HG02763 (cell line): ENCODE results near the gene CDYL.
A peak's percentile ranks its signal among the peaks of the same experiment; 100 is the strongest.

Experiments used
- ATAC-seq: cut with Tn5 transposase; IDR thresholded peaks from one replicate; pipeline ENCODE4 v1.9.1; 2021; ENCODE audit warnings: mild to moderate bottlenecking, moderate library complexity; ENCODE audit not compliant: unreplicated experiment

CDYL gene, protein sequence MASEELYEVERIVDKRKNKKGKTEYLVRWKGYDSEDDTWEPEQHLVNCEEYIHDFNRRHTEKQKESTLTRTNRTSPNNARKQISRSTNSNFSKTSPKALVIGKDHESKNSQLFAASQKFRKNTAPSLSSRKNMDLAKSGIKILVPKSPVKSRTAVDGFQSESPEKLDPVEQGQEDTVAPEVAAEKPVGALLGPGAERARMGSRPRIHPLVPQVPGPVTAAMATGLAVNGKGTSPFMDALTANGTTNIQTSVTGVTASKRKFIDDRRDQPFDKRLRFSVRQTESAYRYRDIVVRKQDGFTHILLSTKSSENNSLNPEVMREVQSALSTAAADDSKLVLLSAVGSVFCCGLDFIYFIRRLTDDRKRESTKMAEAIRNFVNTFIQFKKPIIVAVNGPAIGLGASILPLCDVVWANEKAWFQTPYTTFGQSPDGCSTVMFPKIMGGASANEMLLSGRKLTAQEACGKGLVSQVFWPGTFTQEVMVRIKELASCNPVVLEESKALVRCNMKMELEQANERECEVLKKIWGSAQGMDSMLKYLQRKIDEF

DNA sequence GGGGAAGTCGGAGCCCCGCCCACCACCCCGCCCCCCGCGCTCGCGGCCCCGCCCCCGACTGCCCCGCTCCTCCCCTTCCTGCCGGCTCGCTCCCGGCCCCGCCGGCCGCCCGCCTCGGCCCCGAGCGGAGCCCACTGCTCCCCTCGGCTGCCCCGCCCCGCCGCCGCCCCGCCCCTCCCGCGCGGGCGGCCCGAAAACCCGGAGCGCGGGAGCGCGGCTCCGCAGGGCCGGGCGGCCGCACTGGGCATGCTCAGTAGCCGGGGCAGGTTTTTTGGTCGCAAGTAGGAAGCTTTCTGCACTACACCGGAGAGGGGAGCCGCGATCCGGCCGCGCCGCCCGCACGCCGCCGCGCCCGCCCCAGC, at the start of gene CDYL:
CDYL (plus strand) TSS at position 274 of the 362 bp plus-strand sequence. CDS start 380 bp downstream, outside the sequence.
- ATAC-seq: peak; percentile 70

DNA sequence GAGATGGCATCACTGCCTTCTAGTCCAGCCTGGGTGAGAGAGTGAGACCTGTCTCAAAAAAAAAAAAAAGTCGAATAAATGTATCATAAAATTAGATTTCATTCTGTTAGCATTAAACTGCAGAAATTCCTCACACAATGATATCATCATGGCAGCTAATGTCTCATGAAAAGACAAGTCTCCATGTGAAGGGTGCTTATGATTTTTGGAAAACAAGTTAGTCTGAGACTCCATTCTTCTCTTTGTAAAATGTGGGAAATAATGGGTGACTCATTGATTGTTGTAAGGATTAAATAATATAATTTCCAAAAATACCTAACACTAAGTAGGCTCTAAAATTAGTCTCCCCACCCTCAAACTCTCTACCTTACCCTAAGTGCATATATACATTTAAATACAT, 49.6 kb upstream of the CDYL start:
- ATAC-seq: no peak

DNA sequence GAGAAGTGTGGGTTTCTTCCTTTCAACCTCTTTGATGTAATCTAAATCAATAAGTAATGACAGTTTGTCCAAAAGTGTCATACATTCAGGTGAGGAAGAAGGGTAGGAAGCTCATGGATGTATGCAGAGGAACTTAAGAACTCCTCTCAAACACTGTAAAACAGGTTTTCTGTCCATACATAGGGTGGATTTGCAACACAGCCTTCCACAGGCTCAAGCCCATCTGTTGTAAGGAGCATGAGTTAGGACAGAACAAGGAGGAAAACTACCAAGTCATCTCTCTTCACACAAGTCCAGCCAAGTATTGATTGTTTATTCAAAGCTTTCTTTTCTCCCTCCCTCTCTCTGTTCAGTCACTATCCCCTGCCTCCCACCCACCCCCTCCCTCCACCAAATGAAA, 49.0 kb upstream of the CDYL start:
- ATAC-seq: no peak

DNA sequence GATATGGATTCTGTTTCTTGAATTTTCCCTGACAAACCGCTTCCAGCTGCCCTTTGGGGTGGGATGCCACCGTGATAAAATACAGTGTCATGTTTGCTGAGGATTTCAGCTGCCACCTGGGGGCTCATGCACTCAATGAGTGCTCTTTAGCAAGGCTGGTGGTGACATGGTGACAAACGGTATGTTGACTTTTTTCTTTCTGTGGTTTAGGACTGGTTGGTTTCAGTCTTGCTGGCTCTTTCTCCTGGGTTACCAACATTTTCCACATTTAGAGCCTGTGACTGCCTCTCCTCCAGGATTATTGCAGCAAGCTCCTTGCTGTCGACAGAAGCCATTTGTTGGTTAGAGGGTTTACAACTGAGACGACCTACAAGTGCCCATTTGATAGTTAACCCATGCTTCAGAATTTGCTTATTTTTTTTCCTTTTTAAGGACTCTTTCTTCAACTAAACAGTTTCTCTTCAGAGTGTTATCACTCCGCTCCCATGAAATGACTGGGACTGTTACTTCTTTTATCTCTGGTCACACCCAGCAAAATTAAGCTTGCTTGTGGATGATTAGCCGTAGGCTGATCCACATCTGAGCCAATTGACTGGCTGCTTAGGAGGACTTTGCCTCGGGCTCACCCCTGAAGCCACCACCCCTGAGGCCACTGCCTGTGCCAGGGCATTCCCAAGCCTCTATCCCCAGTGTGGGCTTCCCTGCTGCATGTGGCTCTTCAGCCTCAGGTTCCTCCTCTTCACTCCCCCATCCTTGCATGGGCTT, 48.4 kb upstream of the CDYL start:
- no peak for ATAC-seq

DNA sequence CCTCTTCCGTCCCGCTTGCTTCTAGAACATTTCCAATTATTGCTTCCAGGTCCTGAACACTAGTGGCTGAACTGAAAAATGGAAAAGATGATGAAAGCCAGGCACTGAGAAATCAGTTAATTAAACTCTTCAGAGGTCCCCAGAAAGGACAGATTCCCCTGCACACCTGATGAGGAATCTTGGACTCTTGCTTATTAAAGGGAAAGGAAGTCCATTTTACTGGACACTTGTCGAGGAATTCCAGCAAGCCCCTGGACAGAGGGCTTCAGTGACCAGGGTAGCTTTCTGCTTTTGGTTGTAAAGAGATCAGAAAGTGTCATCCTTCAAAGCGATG, 47.8 kb upstream of the CDYL start:
- ATAC-seq: no peak

DNA sequence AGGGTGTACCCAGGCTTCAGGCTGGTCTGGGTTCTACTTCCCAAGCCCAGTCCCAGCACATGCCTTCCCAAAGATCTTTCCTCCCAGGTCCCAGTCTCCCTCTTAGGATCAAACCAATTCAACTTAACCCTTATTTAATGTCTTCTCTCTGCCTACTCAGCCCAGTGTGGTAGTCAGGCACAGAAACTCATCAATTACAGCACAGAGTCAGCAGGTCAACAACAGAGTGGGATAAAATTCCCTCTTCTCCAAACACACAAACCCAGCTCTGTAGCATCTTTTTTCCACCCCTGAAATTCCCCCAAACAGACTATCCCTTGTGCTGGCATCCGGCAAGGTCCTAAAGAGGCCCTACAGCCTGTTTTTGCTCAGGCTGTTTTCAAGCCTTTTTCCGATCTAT, 47.3 kb upstream of the CDYL start:
- no peak for ATAC-seq

DNA sequence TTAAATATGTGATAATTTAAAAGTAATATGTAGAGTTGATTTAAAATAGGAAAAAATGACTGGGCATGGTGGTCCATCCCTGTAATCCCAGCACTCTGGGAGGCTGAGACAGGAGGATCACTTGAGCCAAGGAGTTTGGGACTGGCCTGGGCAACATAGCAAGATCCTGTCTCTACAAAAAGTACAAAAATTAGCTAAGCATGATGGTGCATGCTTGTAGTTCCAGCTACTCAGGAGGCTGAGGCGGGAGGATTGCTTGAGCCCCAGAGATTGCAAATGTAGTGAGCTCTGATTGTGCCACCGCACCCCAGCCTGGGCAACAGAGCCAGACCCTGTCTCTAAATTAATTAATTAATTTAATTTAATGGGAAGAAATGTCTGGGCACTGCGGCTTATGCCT, 44.2 kb upstream of the CDYL start:
- no peak for ATAC-seq

DNA sequence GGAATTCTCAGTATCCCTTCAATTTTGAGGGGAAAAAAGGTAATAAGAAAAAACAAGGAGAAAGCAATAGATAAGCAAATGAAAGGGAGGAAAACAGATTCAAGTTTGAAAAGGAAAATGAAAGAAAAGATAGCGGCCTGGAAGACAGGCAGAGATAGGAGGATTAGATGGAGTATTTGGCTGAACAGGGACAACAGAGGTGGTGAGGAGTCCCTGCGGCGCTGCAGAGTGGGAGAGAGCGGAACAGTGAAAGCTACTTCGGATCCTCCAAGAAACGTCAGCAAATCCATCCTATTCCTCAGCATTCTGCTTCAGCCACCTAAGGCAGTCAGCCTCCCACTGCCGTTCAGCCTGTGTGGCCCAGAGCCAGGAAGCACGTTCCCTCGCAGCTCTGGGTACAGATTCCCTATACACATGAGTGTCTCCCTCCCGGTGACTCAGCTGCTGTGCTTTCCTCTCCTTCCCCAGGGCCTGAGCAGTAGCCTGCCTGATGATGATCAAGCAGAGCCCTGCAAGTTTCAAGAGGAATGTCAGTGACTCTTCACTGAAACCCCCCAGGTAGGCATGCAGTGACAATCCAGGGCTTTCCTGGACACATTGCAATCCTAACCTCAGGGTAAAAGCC, 43.4 kb upstream of the CDYL start:
- no peak for ATAC-seq

DNA sequence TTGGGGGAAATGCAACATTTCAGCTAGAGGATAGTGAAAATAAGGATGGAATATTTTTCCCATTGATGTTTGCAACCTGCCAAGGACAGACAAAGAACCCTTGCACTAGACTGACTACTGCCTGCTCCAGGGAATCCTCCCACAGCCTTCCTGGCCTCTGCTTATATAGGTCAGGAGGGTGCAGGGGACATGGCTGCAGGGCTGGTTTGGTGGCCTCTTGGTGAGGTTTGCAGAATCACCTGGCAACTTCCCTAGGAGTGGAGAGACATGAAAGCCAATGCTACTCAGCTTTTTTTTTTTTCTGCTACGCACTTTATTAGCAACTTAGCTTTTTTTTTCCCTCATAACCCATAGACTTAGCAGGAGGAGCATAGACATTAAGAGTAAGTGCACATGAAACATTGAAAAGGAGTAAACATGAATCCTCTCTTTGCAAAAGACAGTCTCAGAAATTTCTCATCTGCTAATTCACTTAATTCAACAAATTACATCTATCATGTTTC, 39.8 kb upstream of the CDYL start:
- no peak for ATAC-seq

DNA sequence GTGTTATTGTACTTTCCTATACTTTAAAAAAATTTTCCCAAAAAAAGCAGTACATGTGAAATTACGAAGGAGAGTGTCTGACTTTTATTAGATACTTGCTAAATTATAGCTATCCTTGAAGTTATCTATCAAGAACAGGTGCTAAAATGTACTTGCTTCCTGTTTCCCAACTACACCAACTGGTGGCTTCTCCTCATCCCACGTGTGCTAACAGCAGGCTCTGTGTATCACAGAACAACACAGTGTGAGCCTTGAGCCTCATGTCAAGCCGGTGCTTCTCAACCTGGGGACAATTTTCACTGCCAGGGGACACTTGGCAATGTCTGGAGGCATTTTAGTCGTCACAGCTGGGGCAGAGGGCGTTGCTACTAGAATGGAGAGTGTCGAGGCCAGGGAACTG, 36.2 kb upstream of the CDYL start:
- ATAC-seq: no peak

DNA sequence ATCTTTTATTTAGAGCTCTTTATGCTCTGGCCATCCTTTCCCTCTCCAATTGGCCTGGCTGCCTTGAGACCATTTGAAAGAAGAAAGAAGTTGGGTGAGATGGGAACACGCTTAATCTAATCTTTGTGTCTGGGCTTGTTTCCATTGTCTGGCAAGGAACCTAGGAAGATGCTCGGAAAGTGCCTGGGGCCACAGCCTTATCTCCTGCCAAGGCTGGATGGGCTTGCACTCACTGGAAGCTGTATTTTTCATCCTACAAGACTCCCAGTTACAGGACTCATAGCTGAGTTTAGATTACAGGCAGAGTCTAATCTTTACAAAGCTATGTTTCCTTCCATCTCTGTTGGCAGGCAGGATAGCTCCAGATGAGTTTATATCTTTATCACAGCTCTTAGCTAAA, 33.1 kb upstream of the CDYL start:
- ATAC-seq: no peak

DNA sequence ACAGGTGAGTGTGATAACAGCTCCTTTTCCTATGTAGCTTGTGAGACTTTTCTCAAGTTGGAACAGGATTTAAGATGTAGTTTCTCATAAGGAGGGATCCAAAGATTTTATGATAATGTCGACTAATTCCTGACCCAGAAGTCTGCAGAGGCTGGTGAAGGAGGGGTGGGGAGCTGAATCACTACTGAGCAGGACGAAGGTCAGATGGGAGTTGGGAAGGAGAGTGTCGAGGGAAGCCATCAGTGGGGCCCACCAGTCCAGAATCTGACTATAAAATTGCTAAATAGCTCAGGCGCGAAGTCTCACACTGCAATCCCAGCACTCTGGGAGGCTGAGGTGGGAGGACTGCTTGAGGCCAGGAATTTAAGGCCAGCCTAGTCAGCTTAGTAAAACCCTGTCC, 32.3 kb upstream of the CDYL start:
- ATAC-seq: no peak

DNA sequence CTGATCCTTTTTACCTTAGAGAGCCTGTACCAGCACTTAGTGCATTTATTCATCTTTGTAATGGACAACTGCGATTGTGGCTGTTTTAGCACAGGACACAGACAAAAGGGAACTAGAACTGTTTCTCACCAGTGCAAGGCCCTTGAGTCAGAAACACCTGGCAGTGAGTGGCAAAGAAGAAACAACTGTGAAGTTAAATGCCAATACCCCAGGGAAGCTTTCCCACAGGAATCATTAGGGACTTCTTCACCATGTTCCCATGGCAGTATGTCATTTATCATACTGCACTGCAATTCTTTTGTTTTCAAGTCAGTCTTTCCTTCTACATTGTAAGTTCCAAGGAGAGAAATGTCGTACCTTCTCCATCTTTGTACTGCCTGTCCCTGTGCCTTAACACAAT, 28.6 kb upstream of the CDYL start:
- no peak for ATAC-seq

DNA sequence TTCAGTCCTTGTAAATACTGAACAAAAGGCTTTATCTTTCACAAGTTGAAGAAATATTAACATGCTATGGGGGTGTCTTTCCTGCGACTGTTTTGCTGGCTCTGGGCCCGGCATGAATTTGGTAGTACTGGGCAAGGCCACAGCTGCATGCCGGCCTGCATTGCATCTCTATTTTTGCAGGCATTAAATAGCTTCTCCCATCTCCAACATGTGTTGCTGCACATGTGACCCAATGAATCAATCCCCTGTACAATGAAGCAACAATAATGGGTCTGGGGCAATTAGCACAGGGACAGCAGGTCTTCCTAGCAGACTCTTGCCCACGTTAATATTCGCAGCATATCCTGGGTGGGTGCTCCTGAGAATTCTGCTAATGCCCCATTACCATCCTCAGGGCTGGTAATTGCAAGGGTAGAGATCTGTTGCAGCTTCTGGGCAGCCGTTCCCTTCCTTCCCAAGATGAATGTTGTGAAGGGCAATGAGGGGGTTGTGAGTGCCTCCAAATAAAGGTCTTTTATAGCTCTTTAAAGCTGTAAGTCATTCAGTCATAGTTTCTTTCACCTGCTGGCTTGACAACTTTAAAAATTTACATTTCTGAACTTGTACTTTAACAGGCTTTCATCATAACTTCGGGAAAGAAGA, 24.3 kb upstream of the CDYL start:
- no peak for ATAC-seq

DNA sequence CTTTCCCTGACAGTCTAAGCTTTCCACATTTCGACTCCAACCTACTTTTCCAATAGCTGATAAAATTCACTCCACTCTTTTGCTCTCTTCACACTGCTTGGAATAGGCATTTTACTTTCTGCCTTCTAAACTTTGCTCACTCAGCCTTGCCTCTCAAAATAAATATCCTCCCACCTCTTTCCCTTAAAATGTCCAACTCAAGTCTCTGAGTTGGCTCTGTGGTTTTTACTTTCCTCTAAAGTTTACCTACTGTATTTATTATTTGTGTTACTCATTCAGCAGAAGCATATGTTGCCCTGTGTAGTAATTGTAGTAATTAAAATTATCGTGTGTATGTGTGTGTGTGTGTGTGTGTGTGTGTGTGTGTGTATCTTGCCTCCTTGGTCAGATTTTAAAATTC, 20.0 kb upstream of the CDYL start:
- no peak for ATAC-seq

DNA sequence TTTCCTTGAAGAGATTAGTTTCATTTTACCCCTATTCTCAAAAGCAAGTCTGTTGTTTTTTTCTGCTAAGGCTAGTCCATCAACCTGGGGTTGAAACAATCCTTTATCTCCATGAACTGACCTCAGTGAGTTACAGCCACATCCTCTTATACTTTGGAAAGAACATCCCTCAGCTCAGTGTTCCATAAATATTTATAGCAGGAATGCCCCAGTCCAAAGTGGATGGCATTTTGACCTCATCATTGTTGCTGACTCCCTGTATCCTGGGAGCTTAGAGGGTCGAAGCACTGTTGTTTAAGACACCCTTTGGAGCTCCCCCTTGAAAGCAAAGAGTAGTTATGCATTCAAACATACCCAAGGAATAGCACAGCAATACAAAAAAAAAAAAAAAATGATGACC, 16.2 kb upstream of the CDYL start:
- no peak for ATAC-seq

DNA sequence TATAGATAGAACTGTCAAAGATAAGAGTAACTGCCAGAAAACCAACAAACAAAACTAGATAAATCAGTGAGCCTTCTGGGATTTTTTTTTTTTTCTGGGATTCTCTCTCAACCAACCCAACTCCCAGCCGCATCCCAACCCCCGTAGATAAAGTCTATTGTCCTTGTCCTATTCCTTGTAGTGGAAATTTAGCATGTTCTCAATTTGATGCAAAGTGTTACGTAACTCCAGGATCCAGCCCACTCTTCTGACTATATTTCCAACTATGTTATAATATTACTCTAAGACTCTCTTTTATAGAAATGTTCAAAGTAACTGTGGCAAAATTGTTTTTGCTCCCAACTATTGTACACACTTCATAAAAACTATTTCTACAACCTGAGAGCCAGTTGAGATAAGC, 15.4 kb upstream of the CDYL start:
- ATAC-seq: no peak

DNA sequence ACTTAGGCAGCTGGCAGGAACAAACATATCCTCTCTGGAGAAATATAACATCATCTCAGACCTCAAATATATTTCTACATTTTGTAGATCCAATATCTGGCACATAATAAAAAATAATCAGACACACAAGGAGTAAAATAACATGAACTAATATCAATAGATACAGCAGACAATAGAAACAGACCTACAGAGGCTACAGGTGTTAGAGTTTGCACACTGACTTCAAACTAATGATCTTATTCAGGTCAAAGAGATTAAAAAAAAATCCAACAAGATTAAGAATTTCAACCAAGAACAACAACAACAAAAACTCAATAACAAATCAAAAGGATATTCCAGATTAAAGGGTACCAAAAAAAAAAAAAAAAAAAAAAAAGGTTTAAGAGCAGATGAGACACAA, 13.9 kb upstream of the CDYL start:
- ATAC-seq: no peak

DNA sequence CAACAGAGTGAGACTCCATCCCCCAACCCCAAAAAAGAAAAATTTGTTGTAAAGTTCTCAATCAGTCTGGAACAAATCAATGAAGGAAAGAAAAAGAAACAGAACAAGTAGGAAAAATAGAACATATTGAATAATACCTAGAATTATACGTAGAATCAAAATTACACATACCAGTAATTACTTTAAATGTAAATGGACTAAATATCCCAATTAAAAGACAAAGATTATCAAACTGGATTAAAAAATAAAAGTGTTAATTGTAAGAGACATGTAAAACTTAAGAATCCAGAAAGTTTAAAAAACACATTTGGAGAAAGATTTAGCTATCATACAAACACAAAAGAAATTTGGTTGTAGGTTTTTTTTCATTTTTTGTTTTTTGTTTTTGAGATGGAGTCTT, 12.3 kb upstream of the CDYL start:
- ATAC-seq: no peak

DNA sequence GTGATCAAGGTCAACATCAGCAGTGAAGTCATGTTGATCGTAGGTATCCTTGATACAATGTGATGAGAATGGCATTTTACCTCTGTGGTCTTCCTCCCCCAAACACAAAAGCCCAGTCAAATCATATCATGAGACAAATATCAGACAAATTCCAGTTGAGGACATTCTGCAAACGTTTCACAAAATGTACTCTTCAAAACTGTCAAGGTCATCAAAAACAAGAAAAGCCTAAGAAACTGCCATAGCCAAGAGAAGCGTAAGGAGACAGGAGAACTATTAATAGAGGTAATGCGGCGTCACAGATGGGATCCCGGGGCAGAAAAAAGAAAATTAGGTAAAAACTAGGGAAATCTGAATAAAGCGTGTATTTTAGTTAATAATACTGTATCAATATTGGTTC, 7.4 kb upstream of the CDYL start:
- no peak for ATAC-seq

DNA sequence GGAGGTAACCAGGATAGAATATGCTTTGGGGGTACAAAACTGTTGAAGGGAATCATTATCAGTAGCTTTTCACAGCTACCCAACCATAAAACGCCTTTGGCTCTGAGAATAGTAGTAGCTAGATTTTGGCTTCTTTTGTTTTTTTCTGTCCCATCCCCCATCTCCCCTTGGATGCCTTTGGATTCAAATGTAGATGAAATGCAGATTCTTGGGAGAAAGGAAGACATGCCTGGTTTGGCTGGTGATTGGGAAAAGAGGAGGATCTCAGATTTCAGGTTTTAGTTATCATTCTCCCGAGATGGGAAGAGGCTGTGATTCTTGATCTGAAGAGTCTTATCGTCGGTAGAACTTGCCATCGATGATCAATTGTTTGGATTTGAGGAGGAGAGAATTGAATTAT, 3.5 kb upstream of the CDYL start:
- no peak for ATAC-seq
